ENCODE measurements around the gene A3GALT2.

DNA sequence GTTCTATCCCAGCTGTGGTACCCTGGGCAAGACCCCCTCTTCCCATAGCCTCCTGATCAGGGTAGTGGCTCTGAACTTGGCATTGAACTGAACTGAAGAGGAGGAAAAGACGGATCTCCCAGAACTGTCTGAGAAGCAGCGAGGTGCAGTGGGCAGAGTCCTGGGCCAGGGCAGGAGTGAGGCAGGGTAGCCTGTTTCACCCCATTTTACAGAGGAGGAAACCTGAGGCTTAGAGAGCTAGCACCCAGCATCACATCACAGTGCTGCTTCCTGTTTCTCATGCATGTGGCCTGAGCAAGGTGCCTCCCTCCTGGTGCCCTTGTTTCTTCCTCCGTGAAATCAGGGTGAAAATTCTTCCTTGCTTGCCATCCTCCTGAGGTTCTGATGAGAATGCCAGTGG lies 47.5 kb downstream of the A3GALT2 start:
- TF ChIP-seq NCOA2 (IDR thresholded peaks at IDR 0.05; ENCODE audit: partially characterized antibody in 2 of 2) (no peak), ZBTB11 (CRISPR knock-in tag; IDR thresholded peaks at IDR 0.05) (no peak), ZNF274 (IDR thresholded peaks at IDR 0.05; ENCODE audit: borderline replicate concordance, low read depth, low read length) (no peak), PATZ1 (CRISPR knock-in tag; IDR thresholded peaks at IDR 0.05; ENCODE audit: borderline replicate concordance) (no peak), NR4A1 (CRISPR knock-in tag; IDR thresholded peaks at IDR 0.05) (no peak), NR4A1 (tag; IDR thresholded peaks at IDR 0.05) (no peak), ZNF124 (CRISPR knock-in tag; IDR thresholded peaks at IDR 0.05) (no peak), CBX1 (IDR thresholded peaks at IDR 0.05; ENCODE audit: low read depth) (no peak), MYC (IDR thresholded peaks at IDR 0.05; ENCODE audit: low read depth, low read length) (no peak), MYC (CRISPR knock-in tag; IDR thresholded peaks at IDR 0.05; ENCODE audit: borderline replicate concordance, low read depth) (no peak), SPI1 (IDR thresholded peaks at IDR 0.05; ENCODE audit: borderline replicate concordance, low read depth, low read length) (no peak), BCLAF1 (IDR thresholded peaks at IDR 0.05; ENCODE audit: borderline replicate concordance in 1 of 2, control insufficient read depth in 1 of 2, low read depth in 2 of 2, low read length in 1 of 2) (no peak), POLR2A (conservative IDR thresholded peaks at IDR 0.05) (no peak)
- TF ChIP-seq, protein P1, sequence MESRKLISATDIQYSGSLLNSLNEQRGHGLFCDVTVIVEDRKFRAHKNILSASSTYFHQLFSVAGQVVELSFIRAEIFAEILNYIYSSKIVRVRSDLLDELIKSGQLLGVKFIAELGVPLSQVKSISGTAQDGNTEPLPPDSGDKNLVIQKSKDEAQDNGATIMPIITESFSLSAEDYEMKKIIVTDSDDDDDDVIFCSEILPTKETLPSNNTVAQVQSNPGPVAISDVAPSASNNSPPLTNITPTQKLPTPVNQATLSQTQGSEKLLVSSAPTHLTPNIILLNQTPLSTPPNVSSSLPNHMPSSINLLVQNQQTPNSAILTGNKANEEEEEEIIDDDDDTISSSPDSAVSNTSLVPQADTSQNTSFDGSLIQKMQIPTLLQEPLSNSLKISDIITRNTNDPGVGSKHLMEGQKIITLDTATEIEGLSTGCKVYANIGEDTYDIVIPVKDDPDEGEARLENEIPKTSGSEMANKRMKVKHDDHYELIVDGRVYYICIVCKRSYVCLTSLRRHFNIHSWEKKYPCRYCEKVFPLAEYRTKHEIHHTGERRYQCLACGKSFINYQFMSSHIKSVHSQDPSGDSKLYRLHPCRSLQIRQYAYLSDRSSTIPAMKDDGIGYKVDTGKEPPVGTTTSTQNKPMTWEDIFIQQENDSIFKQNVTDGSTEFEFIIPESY (CRISPR knock-in tag; IDR thresholded peaks at IDR 0.05), result no peak
